HG03060 (cell line): ENCODE data around the gene DSEL.

Experiments used
- ATAC-seq: cut with Tn5 transposase; IDR thresholded peaks from one replicate; pipeline ENCODE4 v1.9.1; 2021; ENCODE audit warnings: low read depth, moderate number of reproducible peaks; ENCODE audit not compliant: unreplicated experiment

DSEL gene

DNA sequence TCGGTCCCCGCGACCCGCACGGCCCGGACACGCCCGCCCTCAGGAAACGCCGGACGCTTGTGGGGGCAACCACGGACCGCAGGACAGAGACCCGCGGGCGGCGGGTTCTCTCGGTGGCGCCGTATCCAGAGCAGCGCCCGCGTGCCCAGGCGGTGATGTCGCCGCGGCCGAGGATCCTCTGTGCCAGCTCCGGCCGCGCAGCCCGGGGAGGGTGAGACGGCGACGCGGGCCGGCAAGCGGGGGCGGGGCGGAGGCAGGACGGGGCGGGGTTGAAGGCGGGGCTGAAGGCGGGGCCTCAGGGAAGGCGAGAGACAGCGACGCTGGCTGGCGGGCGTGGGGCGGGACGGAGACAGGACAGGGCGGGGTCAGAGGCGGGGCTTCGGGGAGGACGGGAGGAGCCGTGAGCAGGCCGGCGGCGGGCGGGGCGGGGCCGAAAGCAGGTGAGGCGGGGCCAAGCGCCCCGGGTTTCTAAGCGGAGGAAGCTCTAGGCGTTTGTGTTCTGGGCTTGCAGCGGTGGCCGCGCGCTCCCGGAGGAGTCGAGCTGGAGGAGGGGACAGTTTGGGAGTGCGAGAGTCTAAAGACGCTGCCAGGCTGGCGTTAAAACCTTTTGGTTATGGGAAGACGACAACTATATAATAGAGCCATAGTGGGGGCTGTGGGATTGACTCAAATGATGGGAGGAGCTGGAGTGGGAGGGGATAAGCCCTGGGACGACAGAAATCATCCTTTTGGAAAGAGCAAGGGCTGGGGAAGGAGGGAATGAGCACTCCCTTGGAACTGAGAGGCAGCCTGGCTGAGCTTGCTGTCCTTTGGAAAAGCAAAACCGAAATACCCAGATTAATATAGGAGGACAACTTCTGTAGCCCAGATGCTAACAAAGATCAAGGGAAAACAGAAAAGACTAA is at the start of gene DSEL:
Gene DSEL, minus strand, starts transcription at position 182 of the 905 bp plus-strand sequence. CDS start 2,112 bp downstream, outside the sequence.
- ATAC-seq: peak; percentile 63

DNA sequence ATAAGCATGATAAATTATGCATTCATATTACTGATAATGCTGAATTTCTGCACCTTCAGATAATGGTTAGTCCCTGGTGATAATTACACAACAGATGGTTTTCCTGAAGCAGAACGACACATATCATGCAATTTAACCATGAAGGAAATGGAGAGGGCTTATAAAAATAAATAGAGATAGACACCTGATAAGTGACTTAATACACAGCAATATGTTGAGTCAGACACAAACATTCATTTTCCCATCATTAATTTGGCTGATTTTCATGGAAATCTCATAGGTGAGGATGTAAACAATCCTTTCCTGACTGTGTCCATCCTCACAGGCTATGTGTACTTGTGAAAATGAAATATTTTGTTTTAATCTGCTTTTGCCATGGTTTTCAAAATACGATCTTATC is 36.9 kb upstream of the DSEL start:
- no peak for ATAC-seq

DNA sequence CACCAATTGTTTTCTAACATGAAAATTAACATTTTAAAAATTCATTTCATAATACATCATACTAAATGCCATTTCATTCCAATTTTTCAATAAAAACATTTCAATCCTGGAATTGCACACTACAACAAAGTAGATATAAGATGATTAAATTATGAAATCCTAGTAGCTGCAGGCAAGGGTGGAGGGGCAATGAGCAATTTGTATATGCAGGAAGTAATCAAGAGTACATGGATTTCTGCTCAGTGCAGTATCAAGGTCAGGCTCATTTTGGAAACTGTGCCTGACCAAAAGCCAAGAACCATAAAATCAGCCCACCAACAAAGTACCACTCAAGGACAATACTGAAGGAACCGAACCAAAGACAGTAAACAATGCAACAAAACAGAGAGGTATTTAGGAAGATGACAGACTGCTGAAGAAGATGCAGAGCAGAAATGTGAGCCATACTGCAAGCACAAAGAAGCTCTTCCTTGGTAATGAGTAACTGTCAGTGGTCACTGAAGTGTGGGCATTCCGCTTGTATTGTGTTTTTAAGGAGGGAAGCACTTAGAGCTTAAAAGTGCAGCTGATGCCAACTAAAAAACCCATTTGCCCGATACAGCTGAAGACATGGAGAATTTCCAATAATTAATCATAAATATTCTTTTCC is 34.5 kb upstream of the DSEL start:
- ATAC-seq: no peak

DNA sequence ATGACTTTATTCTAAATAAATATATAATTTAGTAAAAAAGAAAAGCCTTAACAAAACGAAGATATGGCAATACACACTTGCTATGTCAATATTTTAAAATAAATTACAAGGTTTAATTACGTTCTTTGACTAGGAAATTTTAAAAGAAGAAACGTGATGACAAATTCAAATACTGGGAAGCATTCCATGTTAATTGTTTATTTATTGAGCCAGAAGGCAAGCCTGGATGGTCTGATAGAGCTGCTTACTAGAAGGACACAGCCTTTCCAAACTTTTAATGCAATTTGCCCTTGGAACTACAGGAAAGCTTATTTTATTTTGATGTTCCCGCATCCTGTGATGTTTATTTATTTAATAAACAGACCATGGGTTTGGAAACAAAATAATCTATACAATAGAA is 33.4 kb upstream of the DSEL start:
- ATAC-seq: no peak

DNA sequence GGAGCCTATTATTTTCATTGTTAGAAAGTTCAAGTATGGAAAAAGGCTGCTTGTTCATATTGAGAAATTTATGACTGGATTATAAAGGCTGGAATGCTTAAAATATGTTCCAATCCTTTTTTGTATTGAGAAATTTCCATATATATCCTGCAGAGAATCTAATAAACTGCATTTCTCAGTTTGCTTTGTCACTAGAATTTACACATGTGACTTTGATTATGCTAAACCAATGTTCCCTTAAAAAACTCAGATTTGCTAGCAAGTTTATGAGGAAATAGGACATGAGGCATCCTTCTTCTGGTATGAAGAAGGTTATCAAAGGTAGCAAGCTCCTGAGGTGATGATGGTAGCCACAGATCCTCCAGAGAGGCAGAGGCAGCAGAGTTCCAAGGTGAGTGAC is 29.2 kb upstream of the DSEL start:
- no peak for ATAC-seq

DNA sequence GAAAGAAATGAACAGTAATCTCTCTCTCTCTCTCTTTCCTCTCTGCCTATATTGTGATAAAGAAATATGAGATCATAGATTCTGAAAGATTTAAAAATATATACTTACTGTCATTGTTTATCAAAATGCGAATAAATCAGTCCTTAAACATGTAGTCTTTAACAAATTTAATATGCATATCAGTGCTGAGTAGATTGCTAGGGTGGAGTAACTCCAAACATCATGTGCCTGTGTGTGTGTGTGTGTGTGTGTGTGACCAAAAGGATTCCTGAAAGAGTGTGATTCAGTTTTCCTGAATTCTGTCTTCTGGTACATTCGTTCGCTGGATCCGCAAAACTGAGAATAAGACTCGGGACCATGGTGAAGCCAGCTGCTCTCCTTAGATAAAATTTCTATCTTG is 24.0 kb upstream of the DSEL start:
- no peak for ATAC-seq

DNA sequence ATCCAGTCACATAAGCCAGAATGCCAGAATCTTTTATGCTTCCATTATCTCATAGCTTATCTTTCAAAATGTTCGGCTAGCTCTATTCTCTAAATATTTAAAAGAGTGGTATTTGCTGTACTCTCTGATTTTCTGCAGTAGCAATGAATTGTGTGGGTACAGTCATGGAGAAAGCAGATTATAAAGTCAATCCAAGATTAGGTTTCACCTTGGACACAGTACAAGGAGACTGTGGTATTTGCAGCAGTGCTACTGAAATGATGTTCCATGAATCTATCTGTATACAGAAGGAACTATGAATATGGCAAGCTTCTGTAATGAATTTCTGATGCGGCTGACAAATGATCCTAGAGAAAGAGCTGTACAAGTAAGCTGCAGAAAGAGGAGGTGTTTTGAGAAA is 15.4 kb upstream of the DSEL start:
- no peak for ATAC-seq

DNA sequence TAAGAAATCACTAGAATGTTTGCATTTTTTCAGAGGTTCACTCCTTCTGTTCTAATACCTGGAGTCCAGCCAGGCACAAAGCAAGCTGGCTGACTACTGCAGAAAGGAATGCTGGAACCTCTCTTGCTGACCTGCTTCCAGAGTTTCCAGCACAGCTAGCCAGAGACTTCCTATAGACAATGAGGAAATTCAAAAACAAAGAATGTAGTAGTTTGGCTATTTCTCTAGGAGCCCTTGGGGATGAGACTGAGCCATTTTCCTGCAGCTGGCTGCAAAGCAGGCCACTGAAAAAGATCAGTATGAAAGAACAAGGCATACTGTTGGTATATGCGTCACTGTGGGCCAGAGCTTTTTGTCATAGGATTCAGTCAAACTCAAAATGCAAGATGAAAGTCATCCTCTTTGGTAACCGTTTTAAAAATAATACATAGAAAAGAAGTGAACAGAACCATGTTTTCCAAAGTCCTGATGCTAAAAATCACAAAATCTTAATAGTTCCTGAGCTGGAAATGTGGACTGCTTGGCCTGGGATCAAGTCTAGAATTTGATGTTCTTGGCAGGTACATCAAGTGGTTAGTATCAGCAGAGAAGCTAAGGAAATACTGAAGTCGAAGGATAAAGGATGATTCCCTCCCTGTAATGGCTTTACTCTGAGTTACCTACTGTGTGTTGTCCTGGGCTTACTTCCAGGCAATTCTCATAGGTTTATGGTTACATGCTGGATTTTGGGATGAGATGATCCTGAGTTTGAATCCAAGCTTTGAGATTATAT is 9.0 kb upstream of the DSEL start:
- ATAC-seq: no peak

DNA sequence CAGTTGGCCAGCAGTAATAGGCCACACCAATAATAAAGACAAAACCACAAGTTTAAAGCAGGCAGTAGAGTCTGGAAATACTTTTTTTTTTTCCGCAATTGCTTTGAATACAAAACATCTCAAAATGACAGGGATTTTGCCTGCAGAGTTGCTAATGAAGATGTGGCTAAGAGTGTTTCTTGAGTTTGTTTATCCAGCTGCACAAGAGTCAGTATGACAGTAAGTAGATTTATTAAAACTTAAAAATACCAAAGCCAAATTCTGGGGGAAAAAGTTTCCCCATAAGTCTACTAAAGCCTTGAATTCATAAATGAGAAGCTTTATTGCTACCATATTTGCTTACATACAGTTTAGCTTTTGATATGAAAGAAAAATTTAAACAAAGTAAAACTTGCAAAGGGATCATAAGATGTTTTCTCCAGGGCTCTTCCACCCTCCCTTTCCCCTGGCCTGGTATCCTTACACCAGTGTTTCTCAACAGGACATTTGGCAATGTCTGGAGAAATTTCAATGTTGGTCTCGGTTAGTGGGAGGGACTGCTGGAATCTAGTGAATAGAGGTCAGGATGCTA is 3.9 kb upstream of the DSEL start:
- no peak for ATAC-seq

DNA sequence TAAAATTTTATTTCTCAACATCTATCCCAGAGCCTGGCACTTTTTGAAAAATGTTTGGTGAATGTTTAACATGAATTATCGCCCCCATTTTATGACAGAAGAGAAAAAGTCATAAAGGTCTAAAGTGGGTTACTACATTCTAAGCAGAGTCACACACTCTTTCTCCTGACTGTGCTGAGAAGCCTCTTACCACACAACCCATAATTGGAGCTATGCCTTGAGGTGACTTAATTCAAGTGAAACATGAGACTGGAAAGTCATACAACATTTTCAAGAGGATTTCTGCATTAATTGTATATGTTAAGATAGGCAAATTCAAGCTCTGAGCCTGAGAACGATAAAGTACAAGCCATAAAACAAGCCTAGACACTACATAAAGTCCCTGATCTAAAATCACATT is 3.1 kb upstream of the DSEL start:
- no peak for ATAC-seq

DNA sequence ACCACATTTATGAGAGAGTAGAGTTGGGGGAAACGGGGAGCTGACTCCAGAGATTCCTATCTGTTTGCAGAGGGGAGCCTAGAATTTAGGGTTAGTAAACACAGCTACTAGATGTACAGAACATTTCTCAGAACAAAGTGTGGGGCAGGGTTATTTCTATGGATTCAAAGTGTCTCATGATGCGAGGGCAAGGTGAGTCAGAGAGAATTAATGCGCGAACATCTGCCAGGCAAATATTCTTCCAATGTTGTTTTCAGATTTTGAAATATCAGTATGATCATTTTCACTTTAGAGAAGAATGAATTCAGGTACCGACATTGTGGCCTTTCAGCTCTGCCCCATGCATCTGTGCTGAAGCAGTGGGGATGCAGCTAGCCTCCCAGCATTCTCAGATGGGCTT is 2.0 kb upstream of the DSEL start:
- ATAC-seq: no peak

DNA sequence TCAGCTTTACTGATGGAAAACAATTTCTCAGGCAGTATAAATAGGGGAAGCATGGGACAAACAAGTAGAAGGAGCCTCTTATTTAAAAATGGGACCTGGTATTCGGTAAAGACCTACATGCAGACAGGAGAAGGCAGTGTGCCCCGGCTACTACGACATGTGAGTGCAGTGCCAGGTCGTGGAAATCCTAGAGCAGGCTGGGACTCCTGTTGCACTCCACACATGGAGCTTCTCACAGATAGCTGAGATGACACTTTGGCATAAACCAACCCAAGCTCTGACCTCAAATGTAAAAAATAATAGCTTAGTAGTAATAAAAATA is 885 bp upstream of the DSEL start:
- no peak for ATAC-seq

DNA sequence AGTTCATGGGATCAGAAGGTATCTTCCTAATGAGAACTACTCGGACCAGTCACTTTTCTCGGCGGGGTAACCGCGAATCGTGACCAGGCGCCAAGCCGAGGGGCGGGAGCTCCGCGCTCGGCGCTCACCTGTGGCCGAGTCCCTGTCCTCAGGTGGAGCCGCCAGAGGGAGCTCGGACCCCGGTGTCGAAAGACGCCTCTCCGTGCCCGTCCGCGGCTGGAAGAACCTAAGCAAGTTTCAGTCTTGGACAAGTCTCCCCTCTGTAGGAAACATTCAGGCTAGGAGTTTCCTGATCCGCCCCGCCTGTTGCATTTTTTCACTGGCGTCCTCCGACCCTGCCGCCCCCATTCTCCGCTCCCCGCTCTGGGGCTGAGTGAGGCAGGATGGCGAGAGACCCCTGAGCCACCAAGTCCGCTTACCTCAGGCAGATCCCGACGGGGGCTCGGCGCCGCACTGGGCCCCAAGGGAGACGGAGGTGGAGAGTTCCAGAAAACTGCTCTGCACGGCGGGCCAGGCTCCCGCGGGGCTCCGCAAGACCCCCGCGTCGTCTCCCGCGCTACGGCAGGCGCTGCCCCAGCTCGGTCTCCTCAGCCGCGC is 480 bp downstream of the DSEL start:
- ATAC-seq: peak; percentile 25

DNA sequence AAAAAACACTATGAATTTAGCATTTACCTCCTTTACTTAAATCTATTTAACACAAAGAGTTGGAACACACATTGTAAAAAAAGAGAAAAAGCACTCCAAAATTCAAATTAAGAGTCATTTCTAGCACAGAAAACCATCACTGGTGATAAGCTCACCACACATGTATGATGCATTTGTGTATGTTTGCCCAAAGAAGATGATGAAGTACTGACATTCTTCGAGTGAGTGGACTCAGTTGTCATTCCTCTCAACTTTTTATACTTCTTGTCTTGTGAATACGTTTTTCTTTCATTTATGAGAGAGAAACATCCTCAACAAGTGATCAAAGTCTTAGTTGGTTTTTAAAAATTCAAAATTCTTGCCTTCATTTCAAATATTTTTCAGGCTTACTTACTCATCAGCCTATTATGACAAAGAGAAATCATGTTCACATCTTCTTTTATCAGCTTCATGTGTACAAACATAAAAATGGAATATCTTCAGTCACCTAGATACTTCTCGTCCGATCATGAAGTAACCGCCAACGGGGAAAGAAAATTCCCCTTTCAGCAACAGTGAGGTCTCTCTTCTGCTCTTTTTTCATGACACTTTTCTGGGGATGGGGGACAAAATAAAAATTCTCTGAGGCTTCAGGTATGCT is 1.5 kb downstream of the DSEL start:
- ATAC-seq: no peak

DNA sequence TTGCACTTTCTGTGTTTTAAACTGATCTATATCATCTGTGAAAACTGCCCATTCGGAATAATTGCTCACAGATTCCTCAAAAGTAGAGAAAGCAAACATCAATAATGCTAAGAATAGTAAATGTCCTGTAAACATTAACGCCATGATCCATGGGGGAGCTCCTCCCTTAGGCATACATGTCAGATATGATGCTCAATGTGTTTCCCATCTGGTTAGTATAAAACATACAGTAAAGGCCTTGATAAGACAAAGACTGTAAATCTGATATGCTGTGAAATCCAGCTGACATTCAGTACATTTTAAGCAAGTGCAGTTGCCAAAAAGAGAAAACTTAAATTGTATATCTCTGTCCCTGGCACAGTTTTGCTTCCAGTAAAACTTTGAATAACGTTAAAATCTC is 2.1 kb downstream of the DSEL start:
- no peak for ATAC-seq

DNA sequence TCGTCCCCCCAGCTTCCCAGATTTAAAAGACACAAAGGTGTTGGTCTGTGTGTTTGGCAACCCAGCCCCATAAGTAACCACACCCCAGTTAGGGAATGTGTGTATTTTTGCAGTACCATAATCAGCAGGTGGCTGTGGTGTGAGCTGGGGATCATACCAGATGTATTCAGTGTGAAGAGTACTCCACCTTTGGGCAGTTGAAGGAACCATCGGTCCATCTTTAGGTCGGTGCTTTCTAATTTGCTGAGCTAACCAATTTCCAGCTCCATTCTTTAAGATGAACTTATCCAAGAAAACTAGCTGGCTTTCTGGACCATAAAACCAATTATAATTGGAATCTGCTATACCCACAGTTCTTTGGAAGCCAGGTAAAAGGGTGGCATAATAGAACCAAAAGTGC is 3.2 kb downstream of the DSEL start:
- ATAC-seq: no peak

DNA sequence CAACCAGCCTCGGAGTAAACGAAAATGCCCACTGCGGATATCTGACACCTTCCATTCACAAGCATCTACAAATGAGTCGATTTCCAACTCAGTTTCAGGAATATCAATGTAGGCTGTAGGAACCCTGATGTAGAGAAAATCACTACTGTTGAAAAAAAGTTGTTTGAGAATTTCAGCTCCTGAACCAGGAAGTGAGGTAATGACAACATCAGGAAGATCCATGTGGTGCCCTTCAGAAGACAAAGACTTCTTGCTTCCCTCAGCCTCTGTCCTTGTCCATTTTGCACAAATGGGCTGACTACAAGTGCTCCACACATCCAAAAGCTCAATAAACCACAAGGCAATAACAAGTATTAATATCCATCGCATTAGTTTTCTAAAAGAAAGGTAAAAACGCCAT is 4.7 kb downstream of the DSEL start:
- ATAC-seq: no peak

DNA sequence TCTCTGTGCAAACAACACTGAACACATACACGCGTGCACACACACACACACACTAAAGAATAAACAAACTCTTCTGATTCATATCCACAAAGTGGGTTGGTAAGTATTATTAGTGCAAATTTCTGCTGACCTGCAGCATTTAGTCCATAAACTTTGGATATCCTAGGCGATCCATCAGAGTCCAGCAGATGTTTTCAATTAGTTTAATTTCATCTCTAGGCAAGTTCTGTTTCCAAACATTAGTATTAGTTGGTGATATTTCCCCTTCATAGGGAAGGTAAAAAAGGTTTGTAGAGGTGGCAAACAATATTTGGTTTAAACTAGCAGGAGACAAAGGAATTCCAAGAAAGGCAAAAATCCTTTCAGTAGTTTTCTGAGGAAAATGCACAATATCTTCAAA is 5.7 kb downstream of the DSEL start:
- no peak for ATAC-seq

DNA sequence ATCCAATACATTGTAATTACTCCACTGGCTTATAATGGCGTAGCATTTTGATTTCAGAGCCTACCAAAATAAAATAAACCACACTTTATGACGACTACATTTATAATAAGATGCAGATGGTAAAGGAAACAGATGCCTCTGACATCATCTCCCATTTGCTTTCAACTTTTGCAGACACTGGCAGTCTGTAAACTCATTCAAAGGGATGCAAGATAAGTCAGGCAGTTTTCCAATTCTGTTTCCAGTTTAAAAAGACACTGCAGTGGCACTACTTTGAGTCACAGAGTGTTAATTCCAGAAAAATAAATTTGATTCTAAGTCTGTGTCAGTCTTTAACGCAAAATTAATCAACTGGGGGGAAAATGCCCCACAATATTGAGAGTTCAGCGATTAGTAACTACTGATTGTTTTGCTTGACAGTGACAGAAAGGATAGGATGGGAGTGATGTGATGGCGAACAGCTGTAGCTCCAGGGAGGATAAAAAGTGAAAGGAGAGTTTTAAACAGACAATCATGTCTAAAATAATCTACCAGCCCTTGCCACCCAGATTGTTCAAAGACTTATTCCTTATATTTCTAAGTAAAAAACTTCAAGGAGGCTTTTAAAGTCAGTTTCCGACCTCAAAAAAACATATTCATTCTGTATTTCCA is 6.7 kb downstream of the DSEL start:
- ATAC-seq: no peak

DNA sequence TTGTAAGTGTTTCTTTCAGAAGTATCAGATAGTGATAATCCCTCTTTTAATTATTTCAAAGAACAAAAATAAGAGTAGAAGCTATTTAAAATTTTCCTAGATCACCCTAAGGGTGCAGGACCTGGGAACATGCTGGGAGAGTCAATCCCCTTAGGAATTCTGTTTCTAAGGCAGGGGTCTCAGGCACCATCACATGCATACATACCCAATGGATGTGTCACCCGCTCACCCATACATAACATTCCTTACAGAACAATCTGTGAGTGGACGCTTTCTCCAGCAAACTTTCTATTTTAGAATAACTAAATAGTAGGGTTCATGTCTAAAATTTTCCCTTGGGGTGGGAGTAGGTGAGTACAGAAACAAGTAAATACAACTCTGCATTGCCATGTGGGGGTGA is 8.4 kb downstream of the DSEL start:
- ATAC-seq: no peak
